ENCODE results near the gene ATAD3B. TPM values are rescaled to one million over a fixed set of nuclear protein-coding genes. Genes with fewer than 3 reads are reported as not detected.
A peak's percentile ranks its signal among the peaks of the same experiment; 100 is the strongest.
"Not testable (repeated sequence)": the region's sequence is repeated elsewhere in the genome, so short reads cannot be mapped to it uniquely, and the experiment has no call there.

ATAD3B gene
- total RNA-seq, 2 donors from 2014 or later: 56.6 to 126 TPM

DNA sequence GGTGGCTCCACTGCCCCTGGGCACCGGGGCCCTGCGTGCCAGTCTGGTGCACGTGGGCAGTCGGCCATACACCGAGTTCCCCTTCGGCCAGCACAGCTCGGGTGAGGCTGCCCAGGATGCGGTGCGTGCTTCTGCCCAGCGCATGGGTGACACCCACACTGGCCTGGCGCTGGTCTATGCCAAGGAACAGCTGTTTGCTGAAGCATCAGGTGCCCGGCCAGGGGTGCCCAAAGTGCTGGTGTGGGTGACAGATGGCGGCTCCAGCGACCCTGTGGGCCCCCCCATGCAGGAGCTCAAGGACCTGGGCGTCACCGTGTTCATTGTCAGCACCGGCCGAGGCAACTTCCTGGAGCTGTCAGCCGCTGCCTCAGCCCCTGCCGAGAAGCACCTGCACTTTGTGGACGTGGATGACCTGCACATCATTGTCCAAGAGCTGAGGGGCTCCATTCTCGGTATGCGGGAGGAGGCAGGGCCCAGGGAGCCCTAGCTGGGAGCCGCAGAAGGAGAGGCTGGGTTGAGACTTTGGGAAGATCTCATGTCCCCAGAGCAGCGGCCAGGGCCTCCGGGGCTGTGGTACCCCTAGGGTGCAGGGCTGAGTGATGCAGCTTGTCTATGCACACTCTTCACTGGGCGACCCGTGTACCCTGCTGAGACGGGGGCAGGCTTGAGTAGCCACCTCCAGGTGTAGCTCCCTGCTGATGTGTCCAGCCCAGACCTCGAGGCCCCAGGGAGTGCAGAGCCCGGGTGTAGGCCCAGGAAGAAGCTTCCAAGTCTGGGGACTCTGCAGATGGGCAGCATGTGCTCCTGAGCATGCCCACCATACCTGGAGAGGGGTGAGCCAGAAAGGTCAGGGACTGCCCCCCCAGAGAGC is 34.3 kb upstream of the ATAD3B start:
- DNase-seq (ENCODE audit: low spot score) (peak; percentile 60), ATAC-seq (no peak)
- Mint-ChIP-seq H3K27me3 (peaks cover 0 to 6% of the 10 kb centered on the region in 2 donors), H3K4me1 (ENCODE audit: low read depth in 2 of 2) (peaks cover 0 to 3% of the 10 kb centered on the region in 2 donors), H3K27ac (no peak overlapping the region), H3K36me3 (no peaks in the 10 kb centered on the region), H3K9me3 (no peaks in the 10 kb centered on the region), H3K4me3 (no peak overlapping the region)

DNA sequence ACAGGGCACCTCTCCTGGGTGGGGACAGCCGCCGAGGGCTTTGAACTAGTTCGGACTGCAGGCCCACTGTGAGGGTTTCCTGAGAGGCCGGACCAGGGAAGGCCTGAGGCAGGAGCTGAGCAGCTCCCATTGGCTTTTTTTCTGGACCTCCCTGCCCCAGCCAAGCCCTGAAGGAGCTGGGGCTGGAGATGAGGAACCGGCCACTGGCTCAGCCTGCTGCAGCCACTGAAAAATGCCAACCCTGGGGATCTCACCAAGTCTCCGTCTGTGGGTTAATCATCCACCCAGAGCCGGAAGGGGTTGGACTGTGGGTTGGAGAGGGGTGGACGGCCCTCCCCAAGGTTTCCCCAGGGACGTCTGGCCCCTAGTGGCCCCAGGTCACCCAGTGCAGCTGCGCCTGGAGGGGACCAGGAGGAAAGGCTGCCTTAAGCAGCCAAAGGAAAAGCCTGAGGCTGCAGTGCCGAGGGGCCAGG is 33.6 kb upstream of the ATAD3B start:
- DNase-seq (ENCODE audit: low spot score) (peak; percentile 58), ATAC-seq (no peak)
- Mint-ChIP-seq H3K27me3 (peaks cover 0 to 6% of the 10 kb centered on the region in 2 donors), H3K27ac (no peak overlapping the region), H3K4me1 (ENCODE audit: low read depth in 2 of 2) (peaks cover 0 to 3% of the 10 kb centered on the region in 2 donors), H3K9me3 (no peaks in the 10 kb centered on the region), H3K4me3 (no peak overlapping the region), H3K36me3 (no peaks in the 10 kb centered on the region)

DNA sequence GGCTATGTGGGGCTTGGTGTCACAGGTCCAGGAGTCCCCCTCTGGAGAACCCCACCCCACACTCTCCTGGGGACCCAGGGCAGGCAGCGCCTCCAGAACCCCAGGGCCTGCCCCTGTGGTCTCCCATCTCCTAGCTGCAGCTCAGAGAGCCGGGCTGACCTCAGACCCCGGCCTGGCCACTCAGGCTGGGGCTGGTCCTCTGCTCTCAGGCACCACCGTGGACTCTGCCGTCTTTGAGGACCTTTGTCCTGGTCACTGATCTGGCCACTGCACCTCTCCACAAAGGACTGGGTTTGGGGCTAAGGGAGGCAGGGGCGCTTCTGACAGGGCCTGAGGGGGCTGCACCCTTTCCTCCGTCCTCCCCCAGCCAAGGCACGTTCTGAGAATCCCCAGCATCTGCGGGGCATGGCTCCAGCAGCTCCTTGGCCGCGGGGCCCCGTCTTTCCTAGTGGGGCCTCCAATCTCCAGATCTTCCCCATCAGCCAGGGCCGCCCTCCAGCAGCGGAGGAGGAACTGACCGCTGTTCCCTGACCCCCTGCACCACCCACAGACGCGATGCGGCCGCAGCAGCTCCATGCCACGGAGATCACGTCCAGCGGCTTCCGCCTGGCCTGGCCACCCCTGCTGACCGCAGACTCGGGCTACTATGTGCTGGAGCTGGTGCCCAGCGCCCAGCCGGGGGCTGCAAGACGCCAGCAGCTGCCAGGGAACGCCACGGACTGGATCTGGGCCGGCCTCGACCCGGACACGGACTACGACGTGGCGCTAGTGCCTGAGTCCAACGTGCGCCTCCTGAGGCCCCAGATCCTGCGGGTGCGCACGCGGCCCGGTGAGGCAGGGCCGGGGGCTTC is 32.8 kb upstream of the ATAD3B start:
- H3K4me1 Mint-ChIP-seq (ENCODE audit: low read depth in 2 of 2): peaks cover 0 to 3% of the 10 kb centered on the region in 2 donors
- peak; percentile 58 for DNase-seq (ENCODE audit: low spot score)
- H3K27me3 Mint-ChIP-seq: peaks cover 0 to 6% of the 10 kb centered on the region in 2 donors
- no peaks in the 10 kb centered on the region for H3K36me3 Mint-ChIP-seq
- ATAC-seq: no peak
- H3K4me3 Mint-ChIP-seq: no peak overlapping the region
- no peak overlapping the region for H3K27ac Mint-ChIP-seq
- no peaks in the 10 kb centered on the region for H3K9me3 Mint-ChIP-seq

DNA sequence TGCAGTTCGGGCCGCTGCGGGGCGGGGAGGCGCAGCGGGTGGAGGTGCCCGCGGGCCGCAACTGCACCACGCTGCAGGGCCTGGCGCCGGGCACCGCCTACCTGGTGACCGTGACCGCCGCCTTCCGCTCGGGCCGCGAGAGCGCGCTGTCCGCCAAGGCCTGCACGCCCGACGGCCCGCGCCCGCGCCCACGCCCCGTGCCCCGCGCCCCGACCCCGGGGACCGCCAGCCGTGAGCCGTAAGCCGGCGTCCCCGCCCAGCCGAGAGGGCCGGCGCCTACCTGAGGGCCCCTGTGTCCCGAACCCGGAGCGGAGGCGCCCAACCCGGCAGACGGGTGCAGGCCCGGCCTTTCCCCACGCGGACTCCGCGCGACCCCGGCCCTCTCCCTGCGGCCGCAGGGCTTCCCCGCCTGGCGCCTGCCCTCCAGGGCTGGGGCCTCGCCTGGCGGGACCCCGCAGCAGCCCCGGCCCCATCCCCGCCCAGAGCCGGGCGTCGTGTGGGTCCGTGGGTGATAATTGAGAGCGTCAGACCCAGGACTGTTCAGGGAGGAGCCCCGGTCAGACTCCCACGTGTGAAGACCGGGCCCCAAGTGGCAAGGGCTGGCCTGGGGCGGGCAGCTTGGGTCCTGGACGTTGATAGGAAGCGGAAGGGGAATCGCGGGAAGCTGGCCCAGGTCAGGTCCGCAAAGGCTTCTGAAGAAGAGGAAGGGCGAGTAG is 31.9 kb upstream of the ATAD3B start:
- no peak overlapping the region for H3K27ac Mint-ChIP-seq
- peaks cover 0 to 6% of the 10 kb centered on the region in 2 donors for H3K27me3 Mint-ChIP-seq
- ATAC-seq (no peak), DNase-seq (ENCODE audit: low spot score) (peak; percentile 55)
- no peaks in the 10 kb centered on the region for H3K36me3 Mint-ChIP-seq
- no peaks in the 10 kb centered on the region for H3K9me3 Mint-ChIP-seq
- H3K4me1 Mint-ChIP-seq (ENCODE audit: low read depth in 2 of 2): peaks cover 0 to 3% of the 10 kb centered on the region in 2 donors
- H3K4me3 Mint-ChIP-seq: no peak overlapping the region

DNA sequence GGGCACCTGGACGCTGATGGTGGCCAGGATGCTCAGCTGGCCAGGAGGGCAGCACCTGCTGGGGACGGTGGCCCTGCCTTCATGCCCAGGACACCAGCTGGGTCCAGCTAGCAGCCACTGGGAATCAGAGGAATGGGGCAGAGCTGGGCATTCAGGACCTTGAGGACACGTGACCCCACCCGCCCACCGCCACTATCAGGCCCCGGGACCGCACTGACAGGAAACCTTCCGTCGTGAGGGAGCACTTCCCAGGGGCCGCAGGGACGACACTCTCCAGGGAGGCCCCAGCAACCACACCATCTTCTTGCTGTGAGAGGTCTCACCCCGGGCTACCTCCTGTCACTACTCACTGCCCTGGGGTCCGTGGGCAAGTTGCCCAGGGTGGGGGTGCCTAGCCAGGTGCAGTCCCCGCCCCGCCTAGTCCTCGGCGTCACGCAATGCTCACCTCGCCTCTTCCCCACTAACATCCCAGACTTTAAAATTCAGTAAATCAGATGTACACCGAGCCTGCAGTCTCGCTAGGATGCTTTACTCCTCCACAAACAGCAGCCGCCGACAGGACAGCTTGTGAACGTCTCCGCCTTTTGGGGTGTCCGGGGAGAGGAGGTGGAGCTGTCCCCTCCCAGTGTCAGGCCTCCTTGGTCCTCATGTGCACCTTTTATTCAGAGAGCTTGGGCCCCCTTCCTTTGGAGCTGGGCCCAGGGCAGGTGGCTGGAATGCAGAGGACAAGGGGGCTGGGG is 31.1 kb upstream of the ATAD3B start:
- Mint-ChIP-seq H3K9me3 (no peaks in the 10 kb centered on the region), H3K36me3 (no peaks in the 10 kb centered on the region), H3K4me3 (no peak overlapping the region), H3K27me3 (peaks cover 0 to 3% of the 10 kb centered on the region in 2 donors), H3K4me1 (ENCODE audit: low read depth in 2 of 2) (peaks cover 0 to 3% of the 10 kb centered on the region in 2 donors), H3K27ac (no peak overlapping the region)
- DNase-seq (ENCODE audit: low spot score) (peak; percentile 29), ATAC-seq (no peak)

DNA sequence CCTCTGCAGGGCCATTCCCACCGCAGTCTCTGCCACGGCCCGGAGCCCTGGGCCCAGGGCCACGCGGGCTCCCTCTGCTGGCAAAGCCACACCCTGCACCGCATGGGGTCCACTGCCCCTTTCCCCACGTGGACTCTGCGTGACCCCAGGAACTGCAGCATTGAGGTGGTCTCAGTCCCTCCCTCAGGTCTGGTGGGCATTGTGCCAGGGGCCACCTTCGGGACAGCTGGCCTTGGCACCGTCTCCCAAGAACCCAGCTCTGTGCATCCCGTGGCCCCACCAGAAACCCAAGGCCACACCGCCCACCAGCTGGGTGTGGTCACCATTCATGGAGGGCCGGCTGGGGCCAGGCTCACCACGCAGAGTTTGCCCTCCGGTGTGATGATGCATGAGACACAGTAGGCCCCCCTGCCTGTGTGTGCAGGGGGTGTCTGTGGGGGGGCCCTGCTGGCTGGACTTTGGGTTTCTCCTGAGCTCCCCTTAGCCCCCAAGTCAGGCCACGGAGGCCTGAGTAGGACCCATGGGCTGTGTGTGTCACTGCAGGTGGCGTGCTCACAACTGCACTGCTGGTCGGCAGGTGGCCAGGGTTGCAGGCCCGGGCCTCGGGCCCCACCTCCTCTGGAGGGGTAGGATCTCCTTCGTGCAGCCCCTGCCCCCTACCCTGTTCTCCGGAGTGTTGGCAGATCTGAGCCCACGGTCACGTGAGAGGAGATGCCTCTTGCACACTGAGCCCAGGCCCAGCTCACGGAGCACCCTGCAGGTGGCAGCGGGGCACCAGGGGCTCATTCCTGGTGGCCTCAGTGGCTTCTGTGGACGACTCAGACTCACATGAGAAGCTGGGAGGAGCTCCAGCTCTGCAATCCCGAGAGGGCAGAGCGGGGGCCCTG is 30.3 kb upstream of the ATAD3B start:
- Mint-ChIP-seq H3K4me1 (ENCODE audit: low read depth in 2 of 2) (peaks cover 0 to 2% of the 10 kb centered on the region in 2 donors), H3K27ac (no peak overlapping the region), H3K9me3 (no peaks in the 10 kb centered on the region), H3K27me3 (peaks cover 0 to 2% of the 10 kb centered on the region in 2 donors), H3K36me3 (no peaks in the 10 kb centered on the region), H3K4me3 (no peak overlapping the region)
- no peak for DNase-seq (ENCODE audit: low spot score)
- peak; percentile 69 to 81 for ATAC-seq

DNA sequence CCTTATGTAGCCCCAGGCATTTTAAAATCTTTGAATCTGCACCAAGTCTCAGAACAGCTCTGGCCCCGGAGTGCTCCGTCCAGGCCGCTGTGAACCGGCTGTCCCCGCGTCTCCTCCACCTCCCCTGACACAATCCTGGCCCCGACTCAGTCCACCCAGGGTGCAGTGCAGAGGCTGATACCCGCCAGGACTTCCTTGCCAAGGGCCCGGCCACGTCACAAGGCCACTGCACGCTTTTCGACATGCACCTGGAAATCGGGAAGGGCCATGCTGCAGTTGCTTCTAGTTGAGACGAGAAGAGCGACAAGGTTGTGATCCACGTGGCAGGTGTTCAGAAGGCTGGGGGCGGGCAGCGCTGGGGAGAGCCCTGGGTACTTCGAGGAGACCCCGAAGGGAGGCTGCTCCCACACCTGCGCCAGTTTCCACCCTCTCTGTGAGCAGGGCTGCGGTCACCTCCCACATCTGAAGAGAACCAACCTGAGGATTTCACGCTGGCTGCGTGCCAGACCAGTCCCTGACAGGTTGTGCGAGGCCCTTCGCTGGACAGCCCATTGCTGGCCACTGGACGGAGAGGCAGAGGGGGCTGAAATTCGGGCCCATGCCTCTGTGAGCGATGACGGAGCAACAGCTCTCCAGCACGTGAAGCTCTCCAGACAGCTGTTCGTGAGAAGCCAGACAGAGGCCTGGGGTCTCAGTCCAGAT is 29.3 kb upstream of the ATAD3B start:
- no peaks in the 10 kb centered on the region for H3K9me3 Mint-ChIP-seq
- ATAC-seq (no peak), DNase-seq (ENCODE audit: low spot score) (no peak)
- no peaks in the 10 kb centered on the region for H3K4me1 Mint-ChIP-seq (ENCODE audit: low read depth in 2 of 2)
- no peak overlapping the region for H3K27ac Mint-ChIP-seq
- H3K36me3 Mint-ChIP-seq: no peaks in the 10 kb centered on the region
- H3K27me3 Mint-ChIP-seq: no peaks in the 10 kb centered on the region
- H3K4me3 Mint-ChIP-seq: no peak overlapping the region

DNA sequence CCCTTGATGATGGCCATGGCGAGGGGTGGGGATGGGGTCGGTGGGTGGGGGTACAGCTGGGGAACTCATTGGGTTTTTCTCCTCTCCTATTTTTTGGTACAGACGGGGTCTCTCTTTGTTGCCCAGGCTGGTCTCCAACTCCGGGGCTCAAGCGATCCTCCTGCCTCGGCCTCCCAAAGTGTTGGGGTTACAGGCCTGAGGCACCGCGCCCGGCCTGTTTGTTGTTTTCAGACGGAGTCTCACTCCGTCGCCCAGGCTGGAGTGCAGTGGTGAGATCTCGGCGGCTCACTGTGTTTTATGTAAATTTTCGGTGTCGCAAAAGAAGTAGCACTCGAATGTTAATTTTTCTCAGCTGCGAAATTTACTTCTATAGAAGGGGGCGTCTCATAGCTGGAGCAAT is 24.9 kb upstream of the ATAD3B start:
- H3K27ac Mint-ChIP-seq; H3K4me1 Mint-ChIP-seq (ENCODE audit: low read depth in 2 of 2); DNase-seq (ENCODE audit: low spot score); ATAC-seq; H3K27me3 Mint-ChIP-seq; H3K9me3 Mint-ChIP-seq; H3K36me3 Mint-ChIP-seq; H3K4me3 Mint-ChIP-seq: not testable (repeated sequence)

DNA sequence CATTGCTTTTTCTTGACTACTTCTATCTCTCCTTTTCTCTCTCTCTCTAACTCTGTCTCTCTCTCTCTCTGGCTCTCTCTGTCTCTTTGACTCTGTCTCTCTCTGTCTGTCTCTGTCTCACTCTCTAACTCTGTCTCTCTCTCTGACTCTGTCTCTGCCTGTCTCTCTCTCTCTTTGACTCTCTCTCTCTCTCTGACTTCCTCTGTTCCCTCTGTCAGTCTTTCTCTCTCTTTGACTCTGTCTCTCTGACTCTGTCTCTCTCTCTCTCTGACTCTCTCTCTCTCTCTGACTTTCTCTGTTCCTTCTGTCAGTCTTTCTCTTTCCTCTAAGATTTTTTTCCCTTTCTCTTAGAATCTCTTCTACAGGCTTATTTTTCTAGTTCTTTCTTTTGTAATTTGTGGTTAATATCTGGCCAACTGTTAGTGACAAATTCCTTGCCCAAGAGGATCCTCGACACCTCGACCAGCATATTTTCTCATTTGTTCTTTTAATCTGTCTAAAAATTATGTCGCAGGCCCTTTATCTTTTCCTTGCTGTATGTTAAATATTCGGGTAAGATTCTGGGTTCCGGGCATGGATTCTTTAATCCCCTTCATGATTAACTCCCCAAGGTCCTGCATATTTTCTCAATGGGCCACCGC is 22.3 kb upstream of the ATAD3B start, which contains the start of gene ATAD3C:
Gene ATAD3C (plus strand): TSS at position 591 of the 641 bp plus-strand sequence. CDS start 995 bp downstream, outside the sequence.
- Mint-ChIP-seq H3K4me3 (no peak within 1 kb of the TSS), H3K4me1 (ENCODE audit: low read depth in 2 of 2) (no peaks in the 10 kb centered on the region), H3K27me3 (peaks cover 0 to 4% of the 10 kb centered on the region in 2 donors), H3K9me3 (no peaks in the 10 kb centered on the region), H3K36me3 (no peaks in the 10 kb centered on the region), H3K27ac (no peak within 1 kb of the TSS)
- ATAC-seq: no peak
- no peak for DNase-seq (ENCODE audit: low spot score)

DNA sequence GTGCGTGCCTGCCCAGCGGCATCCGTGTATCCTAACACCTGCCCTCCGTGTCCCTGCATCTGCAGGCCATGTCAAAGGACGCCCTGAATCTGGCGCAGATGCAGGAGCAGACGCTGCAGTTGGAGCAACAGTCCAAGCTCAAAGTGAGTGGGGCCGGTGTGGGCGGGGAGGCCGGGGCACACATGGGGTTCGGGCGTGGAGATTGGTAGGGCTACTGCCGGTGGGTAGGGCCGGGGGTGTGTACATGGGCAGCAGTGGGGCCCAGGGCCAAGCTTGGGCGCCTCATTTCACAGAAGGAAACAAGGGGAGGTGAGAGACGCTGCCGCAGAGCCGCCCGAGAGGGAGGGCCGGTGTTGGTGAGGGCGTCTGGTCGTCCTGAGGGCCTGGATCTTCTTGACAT is 20.9 kb upstream of the ATAD3B start:
- H3K27me3 Mint-ChIP-seq; DNase-seq (ENCODE audit: low spot score); H3K4me3 Mint-ChIP-seq; H3K9me3 Mint-ChIP-seq; H3K27ac Mint-ChIP-seq; H3K4me1 Mint-ChIP-seq (ENCODE audit: low read depth in 2 of 2); ATAC-seq; H3K36me3 Mint-ChIP-seq: not testable (repeated sequence)

DNA sequence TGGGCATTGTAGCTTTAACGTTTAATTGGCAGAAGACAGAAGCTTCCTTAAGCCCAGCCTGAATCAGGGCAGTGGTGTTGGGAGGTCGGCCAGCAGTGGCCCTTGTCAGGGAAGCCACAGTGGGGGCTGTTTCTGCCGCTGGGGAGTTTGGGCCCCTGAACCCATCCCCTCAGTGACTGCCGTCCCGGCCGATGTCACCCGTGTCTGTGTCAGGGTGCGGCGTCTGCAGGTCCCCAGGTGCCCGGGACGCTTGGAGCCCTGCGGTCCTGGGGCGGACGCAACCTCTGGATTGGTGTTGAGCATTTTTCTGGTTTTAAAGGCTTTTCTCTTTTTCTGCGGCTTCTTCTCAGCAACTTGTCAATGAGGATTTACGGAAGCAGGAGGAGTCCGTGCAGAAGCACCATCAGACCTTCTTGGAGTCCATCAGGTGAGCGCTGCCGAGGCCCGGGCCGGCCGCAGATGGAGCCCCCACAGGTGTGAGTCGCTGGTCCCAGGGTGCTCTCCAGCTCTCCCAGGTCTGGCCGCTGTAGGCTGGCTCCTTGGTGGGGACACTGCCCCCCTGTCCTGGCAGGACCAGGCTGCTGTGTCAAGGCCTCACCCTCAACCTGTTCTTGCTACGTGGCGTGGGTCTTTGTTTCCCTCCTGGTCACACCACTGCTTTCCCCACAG is 19.7 kb upstream of the ATAD3B start:
- H3K36me3 Mint-ChIP-seq: no peaks in the 10 kb centered on the region
- DNase-seq (ENCODE audit: low spot score) (no peak), ATAC-seq (no peak)
- no peak overlapping the region for H3K4me3 Mint-ChIP-seq
- H3K27me3 Mint-ChIP-seq: peaks cover 0 to 4% of the 10 kb centered on the region in 2 donors
- H3K9me3 Mint-ChIP-seq: no peaks in the 10 kb centered on the region
- no peaks in the 10 kb centered on the region for H3K4me1 Mint-ChIP-seq (ENCODE audit: low read depth in 2 of 2)
- no peak overlapping the region for H3K27ac Mint-ChIP-seq

All from natural killer cell treated with Interleukin-12 subunit alpha and Interleukin-12 subunit beta and Interleukin-15 and Interleukin-18, amount 100 ng/mL, for 72 hours (primary cell).